ENCODE measurements around the gene RIN1.
A peak's percentile ranks its signal among the peaks of the same experiment; 100 is the strongest.

DNA sequence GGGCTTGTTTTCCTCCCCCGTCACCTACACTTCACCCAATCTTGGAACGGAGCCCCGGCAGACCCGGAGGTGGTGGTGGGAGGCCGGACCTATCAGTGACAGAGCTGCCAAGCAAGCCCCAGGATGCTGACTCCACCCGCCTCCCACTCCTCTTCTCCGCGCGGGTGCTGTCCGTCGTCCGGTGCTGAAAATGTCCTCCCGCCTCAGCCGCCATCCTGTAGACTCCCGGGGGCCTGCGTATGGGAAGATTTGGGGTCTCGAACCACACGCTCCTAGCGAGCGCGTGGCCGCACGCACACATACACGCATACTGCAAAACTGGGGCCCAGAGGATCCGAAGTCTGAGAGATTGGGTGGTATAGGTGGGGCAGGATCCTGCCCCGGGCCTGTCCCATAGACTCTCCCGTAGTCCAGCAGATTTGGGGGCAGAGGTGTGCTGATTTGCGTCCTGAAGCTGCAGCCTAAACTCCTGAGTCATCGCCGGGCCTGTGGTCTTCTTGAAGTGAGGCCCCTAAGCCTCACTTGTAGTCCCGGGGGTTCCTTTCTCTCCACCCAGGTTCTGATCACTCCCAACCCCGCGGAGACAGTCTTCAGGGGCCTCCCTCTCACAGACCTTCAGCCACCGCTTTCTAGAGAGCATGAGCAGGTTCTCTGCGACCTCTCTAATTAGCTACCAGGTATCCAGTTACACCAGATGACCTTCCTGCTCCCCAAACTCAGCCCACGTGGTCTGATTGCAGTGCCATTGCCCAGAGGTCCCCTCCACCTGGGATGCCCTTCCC lies 46.5 kb downstream of the RIN1 start:
- no peak for TF ChIP-seq U2AF1 (optimal IDR thresholded peaks at IDR 0.05; ENCODE audit: low read depth, low read length)
- TF ChIP-seq ZKSCAN1 (IDR thresholded peaks at IDR 0.05; ENCODE audit: low read depth, low read length): no peak
- TF ChIP-seq CHD2 (IDR thresholded peaks at IDR 0.05; ENCODE audit: low read depth, low read length): no peak
- TF ChIP-seq, protein P1, sequence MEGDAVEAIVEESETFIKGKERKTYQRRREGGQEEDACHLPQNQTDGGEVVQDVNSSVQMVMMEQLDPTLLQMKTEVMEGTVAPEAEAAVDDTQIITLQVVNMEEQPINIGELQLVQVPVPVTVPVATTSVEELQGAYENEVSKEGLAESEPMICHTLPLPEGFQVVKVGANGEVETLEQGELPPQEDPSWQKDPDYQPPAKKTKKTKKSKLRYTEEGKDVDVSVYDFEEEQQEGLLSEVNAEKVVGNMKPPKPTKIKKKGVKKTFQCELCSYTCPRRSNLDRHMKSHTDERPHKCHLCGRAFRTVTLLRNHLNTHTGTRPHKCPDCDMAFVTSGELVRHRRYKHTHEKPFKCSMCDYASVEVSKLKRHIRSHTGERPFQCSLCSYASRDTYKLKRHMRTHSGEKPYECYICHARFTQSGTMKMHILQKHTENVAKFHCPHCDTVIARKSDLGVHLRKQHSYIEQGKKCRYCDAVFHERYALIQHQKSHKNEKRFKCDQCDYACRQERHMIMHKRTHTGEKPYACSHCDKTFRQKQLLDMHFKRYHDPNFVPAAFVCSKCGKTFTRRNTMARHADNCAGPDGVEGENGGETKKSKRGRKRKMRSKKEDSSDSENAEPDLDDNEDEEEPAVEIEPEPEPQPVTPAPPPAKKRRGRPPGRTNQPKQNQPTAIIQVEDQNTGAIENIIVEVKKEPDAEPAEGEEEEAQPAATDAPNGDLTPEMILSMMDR (IDR thresholded peaks at IDR 0.05 in 2 of 3, conservative IDR thresholded peaks at IDR 0.05 in 1 of 3; ENCODE audit: insufficient read depth in 2 of 3, low read depth in 1 of 3, low read length in 3 of 3): no peak
- no peak for TF ChIP-seq MBD2 (IDR thresholded peaks at IDR 0.05; ENCODE audit: borderline replicate concordance, low read depth)
- no peak for TF ChIP-seq CEBPG (CRISPR knock-in tag; IDR thresholded peaks at IDR 0.05)
- no peak for TF ChIP-seq CEBPG (tag; conservative IDR thresholded peaks at IDR 0.05 in 1 of 2, IDR thresholded peaks at IDR 0.05 in 1 of 2)
- TF ChIP-seq ATF1 (CRISPR knock-in tag; IDR thresholded peaks at IDR 0.05): 0 out of 2 replicates have a peak, but pooled peaks have one; percentile 9
- no peak for TF ChIP-seq ATF1 (tag; IDR thresholded peaks at IDR 0.05)
- TF ChIP-seq NFE2 (IDR thresholded peaks at IDR 0.05; ENCODE audit: low read depth): no peak
- TF ChIP-seq, protein P2, sequence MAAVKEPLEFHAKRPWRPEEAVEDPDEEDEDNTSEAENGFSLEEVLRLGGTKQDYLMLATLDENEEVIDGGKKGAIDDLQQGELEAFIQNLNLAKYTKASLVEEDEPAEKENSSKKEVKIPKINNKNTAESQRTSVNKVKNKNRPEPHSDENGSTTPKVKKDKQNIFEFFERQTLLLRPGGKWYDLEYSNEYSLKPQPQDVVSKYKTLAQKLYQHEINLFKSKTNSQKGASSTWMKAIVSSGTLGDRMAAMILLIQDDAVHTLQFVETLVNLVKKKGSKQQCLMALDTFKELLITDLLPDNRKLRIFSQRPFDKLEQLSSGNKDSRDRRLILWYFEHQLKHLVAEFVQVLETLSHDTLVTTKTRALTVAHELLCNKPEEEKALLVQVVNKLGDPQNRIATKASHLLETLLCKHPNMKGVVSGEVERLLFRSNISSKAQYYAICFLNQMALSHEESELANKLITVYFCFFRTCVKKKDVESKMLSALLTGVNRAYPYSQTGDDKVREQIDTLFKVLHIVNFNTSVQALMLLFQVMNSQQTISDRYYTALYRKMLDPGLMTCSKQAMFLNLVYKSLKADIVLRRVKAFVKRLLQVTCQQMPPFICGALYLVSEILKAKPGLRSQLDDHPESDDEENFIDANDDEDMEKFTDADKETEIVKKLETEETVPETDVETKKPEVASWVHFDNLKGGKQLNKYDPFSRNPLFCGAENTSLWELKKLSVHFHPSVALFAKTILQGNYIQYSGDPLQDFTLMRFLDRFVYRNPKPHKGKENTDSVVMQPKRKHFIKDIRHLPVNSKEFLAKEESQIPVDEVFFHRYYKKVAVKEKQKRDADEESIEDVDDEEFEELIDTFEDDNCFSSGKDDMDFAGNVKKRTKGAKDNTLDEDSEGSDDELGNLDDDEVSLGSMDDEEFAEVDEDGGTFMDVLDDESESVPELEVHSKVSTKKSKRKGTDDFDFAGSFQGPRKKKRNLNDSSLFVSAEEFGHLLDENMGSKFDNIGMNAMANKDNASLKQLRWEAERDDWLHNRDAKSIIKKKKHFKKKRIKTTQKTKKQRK (IDR thresholded peaks at IDR 0.05; ENCODE audit: borderline replicate concordance, low read depth, low read length): no peak

Measured in K562 (cell line).